Retina (tissue), 1 donor: ENCODE results near the gene YY1.
"Not testable (repeated sequence)": the region's sequence is repeated elsewhere in the genome, so short reads cannot be mapped to it uniquely, and the experiment has no call there.

Source experiments
- DNase-seq: peaks from one replicate; pipeline ENCODE4 v3.0.0-alpha.2; 2016

YY1 gene

GRCh38 chr14:100297320-100298300 lies 58.7 kb downstream of the YY1 start:
- no peak for DNase-seq

GRCh38 chr14:100298551-100299237 lies 59.8 kb downstream of the YY1 start:
- DNase-seq = no peak

GRCh38 chr14:100299238-100299560 lies 60.3 kb downstream of the YY1 start:
- no peak for DNase-seq

DNA sequence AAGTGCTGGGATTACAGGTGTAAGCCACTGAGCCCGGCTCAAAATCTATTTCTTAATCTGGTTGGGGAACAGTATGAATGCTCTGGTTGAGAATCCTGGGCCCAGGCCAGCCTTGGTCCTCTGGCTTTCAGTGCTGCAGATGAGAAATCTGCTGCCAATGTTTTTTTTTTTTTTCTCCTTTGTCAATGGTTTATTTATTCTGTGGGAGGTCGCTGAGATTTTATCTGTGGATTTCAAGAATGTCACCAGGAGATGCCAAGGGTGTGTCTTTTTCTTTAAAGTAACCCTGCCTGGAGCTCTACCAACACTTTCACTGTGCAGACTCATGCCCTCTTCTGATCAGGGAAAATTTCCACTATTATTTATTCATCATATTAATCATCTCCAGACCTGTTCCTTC lies 63.7 kb downstream of the YY1 start:
- no peak for DNase-seq

GRCh38 chr14:100303179-100303578 lies 64.2 kb downstream of the YY1 start:
- DNase-seq = no peak

DNA sequence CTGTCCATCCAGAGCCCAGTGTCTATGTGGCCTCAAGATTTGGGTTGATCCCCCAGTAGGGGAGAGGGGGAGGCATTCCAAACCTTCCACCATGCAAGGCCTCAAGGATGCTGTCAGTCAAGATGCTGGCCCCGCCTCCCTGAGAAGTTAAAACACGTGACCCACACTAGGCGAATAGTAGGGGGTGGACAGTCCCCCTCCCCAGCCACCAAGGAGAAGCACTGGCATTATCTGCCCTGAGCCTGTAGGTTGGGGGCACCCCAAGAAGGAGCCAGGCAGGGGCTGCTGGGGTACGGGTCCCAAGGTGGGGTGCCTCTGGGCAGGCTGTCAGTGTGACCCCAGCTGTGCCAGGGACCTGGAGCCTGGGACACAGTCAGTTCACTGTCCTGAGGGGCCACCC lies 65.0 kb downstream of the YY1 start:
- DNase-seq = no peak

DNA sequence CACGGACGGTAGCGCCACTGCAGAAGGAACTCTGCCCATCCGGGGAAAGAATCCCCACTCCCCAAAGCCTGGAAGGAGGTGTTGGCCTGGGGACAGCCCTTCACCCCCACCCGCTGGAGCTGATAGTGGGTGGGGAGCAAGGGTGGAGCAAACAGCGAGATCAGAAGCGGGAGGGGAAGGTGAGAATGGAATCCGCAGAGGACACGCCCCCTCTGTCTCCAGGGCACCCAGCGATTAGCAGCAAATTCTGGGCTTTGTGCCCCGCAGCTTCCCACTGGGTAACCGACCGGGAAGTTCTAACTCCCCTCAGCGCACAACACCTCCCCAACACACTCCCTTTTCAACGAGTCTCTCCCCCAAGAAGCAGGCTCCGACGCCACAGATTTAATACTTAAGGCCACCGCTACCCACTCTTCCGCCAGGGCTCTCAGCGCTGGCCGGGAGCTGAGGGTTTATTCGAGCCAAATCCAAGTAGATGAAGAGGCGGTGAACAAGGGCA lies 65.9 kb downstream of the YY1 start:
- DNase-seq = peak; percentile 56

- peak; percentile 55 for DNase-seq
These were observed 66.6 kb downstream of the YY1 start for GRCh38 chr14:100305324-100306100.

- DNase-seq = peak; percentile 87
These were observed 67.4 kb downstream of the YY1 start, which contains the start of gene SLC25A29 for GRCh38 chr14:100306101-100306997. Gene SLC25A29 (minus strand): TSS chr14:100306444. CDS start chr14:100306232, 212 bp downstream.

- peak; percentile 91 for DNase-seq
These were observed 68.2 kb downstream of the YY1 start for GRCh38 chr14:100306998-100307765.

DNA sequence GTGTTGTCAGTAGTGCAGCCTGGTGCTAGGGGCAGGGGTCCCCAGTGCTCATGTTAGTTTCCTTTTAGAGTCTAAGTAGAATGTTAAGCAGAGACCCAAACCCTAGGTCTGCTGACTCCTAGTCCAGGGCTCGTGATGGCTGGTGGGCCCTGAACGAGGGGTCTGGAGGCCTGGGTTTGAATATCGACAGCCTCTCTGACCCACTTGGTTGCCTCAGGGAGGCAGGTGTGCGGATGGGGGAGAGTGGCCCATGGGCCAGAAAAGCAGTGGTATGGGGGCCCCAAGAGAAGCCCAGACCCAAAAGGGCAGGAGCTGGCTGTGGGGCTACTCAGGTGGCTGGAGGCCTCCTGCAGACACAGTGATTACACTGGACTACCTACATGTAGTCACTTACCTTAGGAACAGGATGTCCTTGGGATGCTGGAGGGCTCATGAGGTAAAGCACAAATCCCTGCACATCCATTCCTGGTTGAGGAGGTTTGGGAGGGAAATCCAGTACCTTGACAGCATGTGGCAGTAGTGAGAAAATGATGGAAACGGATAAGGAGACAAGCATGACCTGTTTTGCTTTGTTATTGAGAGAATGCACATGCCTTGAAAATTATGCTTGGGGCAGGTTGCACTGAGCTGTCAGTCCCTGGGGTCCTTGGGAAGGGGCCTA lies 69.0 kb downstream of the YY1 start:
- DNase-seq = no peak

DNA sequence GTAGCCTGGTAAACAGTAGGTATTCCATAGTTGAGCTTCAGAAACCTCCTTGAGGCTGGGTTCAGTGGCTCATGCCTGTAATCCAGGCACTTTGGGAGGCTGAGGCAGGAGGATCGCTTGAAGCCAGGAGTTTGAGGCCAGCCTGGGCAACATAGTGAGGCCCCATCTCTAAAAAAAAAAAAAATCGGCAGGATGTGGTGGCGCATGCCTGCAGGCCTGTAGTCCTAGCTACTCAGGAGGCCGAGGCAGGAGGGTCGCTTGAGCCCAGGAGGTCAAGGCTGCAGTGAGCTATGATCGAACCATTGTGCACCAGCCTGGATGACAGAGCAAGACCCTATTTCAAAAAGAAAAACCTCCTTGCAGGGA lies 69.5 kb downstream of the YY1 start:
- not testable (repeated sequence) for DNase-seq

DNA sequence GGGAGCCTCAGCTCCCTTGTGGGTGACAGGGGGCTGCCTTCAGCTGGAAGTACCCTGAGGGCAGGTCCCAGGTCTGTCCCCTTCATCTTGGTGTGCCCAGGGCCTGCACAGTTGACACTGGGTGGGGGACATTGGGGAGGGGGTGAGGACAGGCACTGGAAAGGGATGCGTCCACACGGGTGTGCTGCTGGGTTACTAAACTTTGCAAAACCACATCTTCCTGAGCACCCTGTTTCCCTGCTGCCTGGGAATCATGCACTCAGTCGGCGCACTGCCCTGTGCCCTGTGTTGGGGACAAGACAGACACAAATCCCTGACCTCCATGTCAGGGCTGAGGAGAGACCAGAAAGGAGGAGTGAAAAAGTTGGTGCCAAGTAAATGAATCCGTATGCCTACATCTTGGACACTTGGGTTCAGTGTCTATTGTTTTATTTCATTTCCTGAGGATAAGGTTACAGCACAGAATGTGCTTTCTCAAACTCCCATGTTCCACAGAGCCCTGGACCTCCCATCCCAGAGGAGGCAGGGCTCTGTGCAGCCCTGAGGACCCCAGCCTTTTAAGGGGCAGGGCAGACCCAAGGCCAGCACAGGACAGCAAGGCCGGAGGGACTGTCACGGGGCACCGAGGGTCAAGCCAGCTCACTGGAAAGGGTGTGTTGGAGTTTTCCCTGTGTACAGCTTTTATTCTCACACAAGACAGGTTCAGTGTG lies 70.2 kb downstream of the YY1 start:
- DNase-seq = no peak

GRCh38 chr14:100312110-100312876 lies 73.3 kb downstream of the YY1 start:
- not testable (repeated sequence) for DNase-seq

DNA sequence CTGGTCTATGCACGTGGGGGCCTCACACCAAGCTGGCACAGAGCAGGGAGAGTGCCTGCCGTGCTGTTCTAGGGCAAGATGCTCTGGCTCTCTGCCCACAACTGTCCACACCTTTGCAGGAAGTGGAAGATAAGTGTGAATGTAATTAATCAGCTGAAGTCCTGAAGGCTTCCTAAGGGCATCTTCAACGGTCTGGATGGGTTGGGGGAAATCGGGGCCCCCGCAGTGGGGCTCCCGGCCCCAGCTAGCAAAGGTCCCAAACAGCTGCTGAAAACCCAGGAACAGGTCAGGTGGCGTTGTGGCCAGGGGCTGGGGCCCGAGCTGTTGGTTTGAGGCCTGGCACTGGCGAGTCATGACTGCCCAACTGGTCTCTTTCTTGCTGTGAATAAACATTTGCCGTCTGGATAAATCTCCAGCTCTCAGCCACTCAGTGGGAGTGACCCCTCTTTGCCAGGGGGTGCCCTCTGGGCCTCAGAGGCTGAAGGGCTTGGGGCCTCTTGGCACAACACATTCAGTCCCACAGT lies 74.0 kb downstream of the YY1 start:
- no peak for DNase-seq

- DNase-seq = no peak
These were observed 74.7 kb downstream of the YY1 start for GRCh38 chr14:100313464-100314230.

GRCh38 chr14:100314724-100315123 lies 75.8 kb downstream of the YY1 start:
- DNase-seq = no peak

DNA sequence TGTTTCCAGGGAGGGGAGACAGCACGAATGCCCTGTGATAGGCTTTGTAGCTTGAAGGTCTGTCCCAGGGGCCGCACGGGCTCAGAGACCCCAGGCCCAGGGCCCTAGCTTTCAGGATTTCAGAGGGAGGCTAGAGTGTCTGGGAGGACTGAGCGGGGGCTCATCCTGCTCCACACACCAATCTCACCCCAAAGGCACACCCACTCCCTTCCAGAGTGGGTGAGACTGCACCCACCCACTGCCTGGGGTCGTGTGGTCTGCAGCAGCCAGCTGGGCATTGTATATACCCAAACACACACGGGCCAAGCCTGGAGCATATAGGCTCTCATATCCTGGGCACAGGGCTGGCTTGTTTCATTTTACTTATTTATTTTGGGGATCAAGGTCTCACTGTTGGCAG lies 78.4 kb downstream of the YY1 start:
- DNase-seq = no peak
